ENCODE data around the gene RTL5. TPM values are rescaled to one million over a fixed set of nuclear protein-coding genes. Genes with fewer than 3 reads are reported as not detected.

Gene RTL5
- total and polyA plus RNA-seq, 4 donors = 0.32 to 1.9 (median 0.96) TPM

DNA sequence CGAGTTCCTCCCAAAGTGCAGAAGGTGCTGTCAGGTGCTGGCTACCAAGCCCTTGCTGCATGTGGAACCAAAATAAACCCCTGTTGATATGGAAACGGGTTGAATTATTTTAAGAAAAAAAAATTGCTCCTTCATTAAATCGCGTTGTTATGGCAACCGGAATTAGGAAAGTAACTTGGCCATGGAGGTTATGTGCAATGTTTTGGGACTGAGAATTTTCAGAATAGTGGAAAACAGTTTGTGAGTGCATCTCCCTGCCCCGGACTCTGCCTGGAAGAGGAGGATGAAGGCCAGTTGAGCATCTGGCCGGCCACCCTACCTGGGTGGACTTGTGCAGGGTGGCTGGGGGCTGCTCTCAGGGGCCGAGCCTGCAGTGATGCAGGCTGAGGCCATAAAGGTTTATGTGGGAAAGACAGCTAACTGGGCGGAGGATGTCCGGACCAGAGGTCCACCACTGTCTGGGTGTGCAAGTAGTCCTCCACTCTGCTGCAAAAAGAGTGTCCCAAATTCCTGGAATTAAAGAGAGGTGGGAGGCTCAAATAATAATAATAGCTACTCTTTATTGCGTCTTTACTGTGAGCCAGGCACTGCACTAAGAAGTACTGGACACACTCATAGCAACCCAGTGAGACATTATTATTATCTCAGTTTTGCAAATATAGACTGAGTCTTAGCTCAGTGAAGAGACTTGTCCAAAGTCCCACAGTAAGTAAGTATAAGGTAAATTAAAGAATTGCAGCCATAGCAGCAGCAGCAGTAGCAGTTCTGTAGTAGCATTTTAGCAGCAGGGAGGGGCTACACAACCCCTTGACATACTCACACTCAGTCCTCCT, 20.6 kb downstream of the RTL5 start:
- TF ChIP-seq FOXA1 (IDR thresholded peaks at IDR 0.05) = no peak
- TF ChIP-seq, protein P1, sequence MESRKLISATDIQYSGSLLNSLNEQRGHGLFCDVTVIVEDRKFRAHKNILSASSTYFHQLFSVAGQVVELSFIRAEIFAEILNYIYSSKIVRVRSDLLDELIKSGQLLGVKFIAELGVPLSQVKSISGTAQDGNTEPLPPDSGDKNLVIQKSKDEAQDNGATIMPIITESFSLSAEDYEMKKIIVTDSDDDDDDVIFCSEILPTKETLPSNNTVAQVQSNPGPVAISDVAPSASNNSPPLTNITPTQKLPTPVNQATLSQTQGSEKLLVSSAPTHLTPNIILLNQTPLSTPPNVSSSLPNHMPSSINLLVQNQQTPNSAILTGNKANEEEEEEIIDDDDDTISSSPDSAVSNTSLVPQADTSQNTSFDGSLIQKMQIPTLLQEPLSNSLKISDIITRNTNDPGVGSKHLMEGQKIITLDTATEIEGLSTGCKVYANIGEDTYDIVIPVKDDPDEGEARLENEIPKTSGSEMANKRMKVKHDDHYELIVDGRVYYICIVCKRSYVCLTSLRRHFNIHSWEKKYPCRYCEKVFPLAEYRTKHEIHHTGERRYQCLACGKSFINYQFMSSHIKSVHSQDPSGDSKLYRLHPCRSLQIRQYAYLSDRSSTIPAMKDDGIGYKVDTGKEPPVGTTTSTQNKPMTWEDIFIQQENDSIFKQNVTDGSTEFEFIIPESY (IDR thresholded peaks at IDR 0.05) = no peak
- no peak for TF ChIP-seq GABPA (IDR thresholded peaks at IDR 0.05 in 1 of 2, conservative IDR thresholded peaks at IDR 0.05 in 1 of 2)
- no peak for TF ChIP-seq HNF4G (IDR thresholded peaks at IDR 0.05)
- TF ChIP-seq, protein P2, sequence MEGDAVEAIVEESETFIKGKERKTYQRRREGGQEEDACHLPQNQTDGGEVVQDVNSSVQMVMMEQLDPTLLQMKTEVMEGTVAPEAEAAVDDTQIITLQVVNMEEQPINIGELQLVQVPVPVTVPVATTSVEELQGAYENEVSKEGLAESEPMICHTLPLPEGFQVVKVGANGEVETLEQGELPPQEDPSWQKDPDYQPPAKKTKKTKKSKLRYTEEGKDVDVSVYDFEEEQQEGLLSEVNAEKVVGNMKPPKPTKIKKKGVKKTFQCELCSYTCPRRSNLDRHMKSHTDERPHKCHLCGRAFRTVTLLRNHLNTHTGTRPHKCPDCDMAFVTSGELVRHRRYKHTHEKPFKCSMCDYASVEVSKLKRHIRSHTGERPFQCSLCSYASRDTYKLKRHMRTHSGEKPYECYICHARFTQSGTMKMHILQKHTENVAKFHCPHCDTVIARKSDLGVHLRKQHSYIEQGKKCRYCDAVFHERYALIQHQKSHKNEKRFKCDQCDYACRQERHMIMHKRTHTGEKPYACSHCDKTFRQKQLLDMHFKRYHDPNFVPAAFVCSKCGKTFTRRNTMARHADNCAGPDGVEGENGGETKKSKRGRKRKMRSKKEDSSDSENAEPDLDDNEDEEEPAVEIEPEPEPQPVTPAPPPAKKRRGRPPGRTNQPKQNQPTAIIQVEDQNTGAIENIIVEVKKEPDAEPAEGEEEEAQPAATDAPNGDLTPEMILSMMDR (IDR thresholded peaks at IDR 0.05; ENCODE audit: low read depth, low read length, missing input control) = no peak
- no peak for TF ChIP-seq NR2F2 (IDR thresholded peaks at IDR 0.05)
- no peak for TF ChIP-seq FOXA2 (IDR thresholded peaks at IDR 0.05)
- TF ChIP-seq, protein P3, sequence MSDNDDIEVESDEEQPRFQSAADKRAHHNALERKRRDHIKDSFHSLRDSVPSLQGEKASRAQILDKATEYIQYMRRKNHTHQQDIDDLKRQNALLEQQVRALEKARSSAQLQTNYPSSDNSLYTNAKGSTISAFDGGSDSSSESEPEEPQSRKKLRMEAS (IDR thresholded peaks at IDR 0.05) = no peak
- TF ChIP-seq YY1 (IDR thresholded peaks at IDR 0.05) = no peak
- TF ChIP-seq, protein P4, sequence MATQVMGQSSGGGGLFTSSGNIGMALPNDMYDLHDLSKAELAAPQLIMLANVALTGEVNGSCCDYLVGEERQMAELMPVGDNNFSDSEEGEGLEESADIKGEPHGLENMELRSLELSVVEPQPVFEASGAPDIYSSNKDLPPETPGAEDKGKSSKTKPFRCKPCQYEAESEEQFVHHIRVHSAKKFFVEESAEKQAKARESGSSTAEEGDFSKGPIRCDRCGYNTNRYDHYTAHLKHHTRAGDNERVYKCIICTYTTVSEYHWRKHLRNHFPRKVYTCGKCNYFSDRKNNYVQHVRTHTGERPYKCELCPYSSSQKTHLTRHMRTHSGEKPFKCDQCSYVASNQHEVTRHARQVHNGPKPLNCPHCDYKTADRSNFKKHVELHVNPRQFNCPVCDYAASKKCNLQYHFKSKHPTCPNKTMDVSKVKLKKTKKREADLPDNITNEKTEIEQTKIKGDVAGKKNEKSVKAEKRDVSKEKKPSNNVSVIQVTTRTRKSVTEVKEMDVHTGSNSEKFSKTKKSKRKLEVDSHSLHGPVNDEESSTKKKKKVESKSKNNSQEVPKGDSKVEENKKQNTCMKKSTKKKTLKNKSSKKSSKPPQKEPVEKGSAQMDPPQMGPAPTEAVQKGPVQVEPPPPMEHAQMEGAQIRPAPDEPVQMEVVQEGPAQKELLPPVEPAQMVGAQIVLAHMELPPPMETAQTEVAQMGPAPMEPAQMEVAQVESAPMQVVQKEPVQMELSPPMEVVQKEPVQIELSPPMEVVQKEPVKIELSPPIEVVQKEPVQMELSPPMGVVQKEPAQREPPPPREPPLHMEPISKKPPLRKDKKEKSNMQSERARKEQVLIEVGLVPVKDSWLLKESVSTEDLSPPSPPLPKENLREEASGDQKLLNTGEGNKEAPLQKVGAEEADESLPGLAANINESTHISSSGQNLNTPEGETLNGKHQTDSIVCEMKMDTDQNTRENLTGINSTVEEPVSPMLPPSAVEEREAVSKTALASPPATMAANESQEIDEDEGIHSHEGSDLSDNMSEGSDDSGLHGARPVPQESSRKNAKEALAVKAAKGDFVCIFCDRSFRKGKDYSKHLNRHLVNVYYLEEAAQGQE (IDR thresholded peaks at IDR 0.05) = no peak
- TF ChIP-seq TAF1 (conservative IDR thresholded peaks at IDR 0.05) = no peak
- Histone ChIP-seq H3K4me1 (ENCODE audit: control insufficient read depth in 4 of 4, insufficient read depth in 4 of 4, low read length in 3 of 4) (peaks cover 0 to 3% (median under 1%) of the 10 kb centered on the region in 4 donors), H3K9ac (ENCODE audit: low read depth in 1 of 2, low read length in 2 of 2) (no peak overlapping the region), H3K27me3 (ENCODE audit: control insufficient read depth in 4 of 4, insufficient read depth in 4 of 4, low read length in 3 of 4) (no peaks in the 10 kb centered on the region), H3K4me3 (ENCODE audit: low read depth in 1 of 3, low read length in 3 of 3) (no peak overlapping the region), H3K9me3 (ENCODE audit: control insufficient read depth in 4 of 4, low read length in 3 of 4) (no peaks in the 10 kb centered on the region), H3K36me3 (ENCODE audit: control insufficient read depth in 4 of 4, insufficient read depth in 3 of 4, low read depth in 1 of 4, low read length in 3 of 4) (no peaks in the 10 kb centered on the region), H3K27ac (ENCODE audit: low read depth in 1 of 2, low read length in 2 of 2) (no peak overlapping the region)
- 94% methylated on average over 11 of the region's 11 CpGs for WGBS
- DNase-seq (ENCODE audit: low spot score) = no peak

DNA sequence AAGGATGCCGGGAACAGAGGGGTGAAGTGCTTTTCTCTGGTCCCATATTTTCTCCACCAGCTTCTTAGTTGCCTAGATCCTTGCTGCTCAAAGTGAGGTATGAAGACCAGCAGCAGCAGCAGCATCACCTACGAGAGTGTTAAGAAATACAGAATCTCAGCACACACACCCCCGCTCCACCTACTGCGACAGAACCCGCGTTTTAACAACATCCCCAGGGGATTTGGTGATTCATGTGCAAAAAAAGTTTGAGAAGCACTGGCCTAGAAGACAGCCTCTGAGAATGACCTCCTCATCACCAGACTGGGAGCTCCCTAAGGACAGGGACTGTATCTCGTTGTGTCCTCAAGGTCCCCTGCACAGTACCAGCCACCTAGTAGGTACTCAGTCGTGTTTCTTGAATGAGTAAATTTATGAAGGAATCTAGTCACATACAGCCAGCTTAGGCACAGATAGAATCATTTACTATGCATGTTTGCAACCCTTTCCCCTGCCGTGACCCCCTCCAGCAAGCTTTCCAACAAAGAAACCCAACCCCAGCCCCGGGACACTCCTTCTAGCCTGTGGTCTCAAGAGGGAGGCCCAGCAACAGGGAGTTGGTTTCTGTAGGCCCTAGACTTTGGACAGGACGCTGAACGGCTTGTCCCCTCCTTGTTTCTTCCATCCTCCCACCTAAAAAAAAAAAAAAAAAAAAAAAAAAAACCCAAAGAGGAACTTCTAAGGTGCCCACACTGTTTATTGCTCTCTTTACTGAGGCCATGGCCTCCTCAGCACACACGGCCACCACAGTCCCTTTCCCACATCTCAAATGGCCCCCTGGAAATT, 21.5 kb downstream of the RTL5 start:
- 88% methylated on average over 13 of the region's 13 CpGs for WGBS
- Histone ChIP-seq H3K36me3 (ENCODE audit: control insufficient read depth in 4 of 4, insufficient read depth in 3 of 4, low read depth in 1 of 4, low read length in 3 of 4) (no peaks in the 10 kb centered on the region), H3K27me3 (ENCODE audit: control insufficient read depth in 4 of 4, insufficient read depth in 4 of 4, low read length in 3 of 4) (no peaks in the 10 kb centered on the region), H3K4me3 (ENCODE audit: low read depth in 1 of 3, low read length in 3 of 3) (no peak overlapping the region), H3K9me3 (ENCODE audit: control insufficient read depth in 4 of 4, low read length in 3 of 4) (no peaks in the 10 kb centered on the region), H3K9ac (ENCODE audit: low read depth in 1 of 2, low read length in 2 of 2) (no peak overlapping the region), H3K4me1 (ENCODE audit: control insufficient read depth in 4 of 4, insufficient read depth in 4 of 4, low read length in 3 of 4) (peaks cover 0 to 3% (median 0%) of the 10 kb centered on the region in 4 donors), H3K27ac (ENCODE audit: low read depth in 1 of 2, low read length in 2 of 2) (no peak overlapping the region)
- no peak for TF ChIP-seq SP1 (IDR thresholded peaks at IDR 0.05)
- TF ChIP-seq, protein P1 (IDR thresholded peaks at IDR 0.05) = no peak
- no peak for TF ChIP-seq YY1 (IDR thresholded peaks at IDR 0.05)
- no peak for TF ChIP-seq HNF4G (IDR thresholded peaks at IDR 0.05)
- no peak for TF ChIP-seq TAF1 (conservative IDR thresholded peaks at IDR 0.05)
- TF ChIP-seq, protein P3 (IDR thresholded peaks at IDR 0.05) = no peak
- TF ChIP-seq FOXA2 (IDR thresholded peaks at IDR 0.05) = no peak
- TF ChIP-seq NR2F2 (IDR thresholded peaks at IDR 0.05) = no peak
- TF ChIP-seq RXRA (IDR thresholded peaks at IDR 0.05) = no peak
- TF ChIP-seq RAD21 (IDR thresholded peaks at IDR 0.05) = no peak
- TF ChIP-seq JUND (IDR thresholded peaks at IDR 0.05) = no peak
- DNase-seq (ENCODE audit: low spot score) = no peak
